ENCODE measurements around the gene OGG1. TPM values are rescaled to one million over a fixed set of nuclear protein-coding genes. Genes with fewer than 3 reads are reported as not detected.

The OGG1 gene
- total and polyA plus RNA-seq, 4 donors = 15.7 to 32.6 (median 25.9) TPM

- 37 to 41% methylated on average over 7 of the region's 7 CpGs for WGBS, 2 donors
- Histone ChIP-seq H3K27me3 (ENCODE audit: control insufficient read depth in 1 of 2, insufficient read depth in 2 of 2, low read length in 1 of 2) (no peaks in the 10 kb centered on the region), H3K4me3 (ENCODE audit: low read length in 2 of 2) (no peak overlapping the region), H3K27ac (ENCODE audit: low read depth in 1 of 2, low read length in 2 of 2) (no peak overlapping the region), H3K36me3 (ENCODE audit: control insufficient read depth in 1 of 2, insufficient read depth in 2 of 2, low read length in 1 of 2) (no peaks in the 10 kb centered on the region), H3K9me3 (ENCODE audit: control insufficient read depth, low read length) (no peaks in the 10 kb centered on the region), H3K4me1 (ENCODE audit: control insufficient read depth in 1 of 2, insufficient read depth in 2 of 2, low read length in 2 of 2) (no peaks in the 10 kb centered on the region)
- ATAC-seq (ENCODE audit: low FRiP score) = no peak
- no peak for DNase-seq
- intact Hi-C loops (cut with DNase I) = no loop called here
Observed at GRCh38 chr3:9721015-9721699, 28.6 kb upstream of the OGG1 start.

GRCh38 chr3:9721700-9722060 is 28.1 kb upstream of the OGG1 start:
- no peaks in the 10 kb centered on the region for H3K27me3 ChIP-seq (ENCODE audit: control insufficient read depth in 1 of 2, insufficient read depth in 2 of 2, low read length in 1 of 2)
- no peak for DNase-seq
- intact Hi-C loops (cut with DNase I) = no loop called here
- H3K9me3 ChIP-seq (ENCODE audit: control insufficient read depth, low read length) = no peaks in the 10 kb centered on the region
- H3K4me1 ChIP-seq (ENCODE audit: control insufficient read depth in 1 of 2, insufficient read depth in 2 of 2, low read length in 2 of 2) = no peaks in the 10 kb centered on the region
- H3K4me3 ChIP-seq (ENCODE audit: low read length in 2 of 2) = no peak overlapping the region
- H3K36me3 ChIP-seq (ENCODE audit: control insufficient read depth in 1 of 2, insufficient read depth in 2 of 2, low read length in 1 of 2) = no peaks in the 10 kb centered on the region
- ATAC-seq (ENCODE audit: low FRiP score) = no peak
- H3K27ac ChIP-seq (ENCODE audit: low read depth in 1 of 2, low read length in 2 of 2) = no peak overlapping the region
- 88 to 90% methylated on average over 2 of the region's 2 CpGs for WGBS, 2 donors

GRCh38 chr3:9725775-9726515 is 23.8 kb upstream of the OGG1 start:
- H3K9me3 ChIP-seq (ENCODE audit: control insufficient read depth, low read length) = no peaks in the 10 kb centered on the region
- H3K4me1 ChIP-seq (ENCODE audit: control insufficient read depth in 1 of 2, insufficient read depth in 2 of 2, low read length in 2 of 2) = no peaks in the 10 kb centered on the region
- intact Hi-C loops (cut with DNase I) = no loop called here
- ATAC-seq (ENCODE audit: low FRiP score) = no peak
- DNase-seq = no peak
- H3K36me3 ChIP-seq (ENCODE audit: control insufficient read depth in 1 of 2, insufficient read depth in 2 of 2, low read length in 1 of 2) = no peaks in the 10 kb centered on the region
- no peak overlapping the region for H3K4me3 ChIP-seq (ENCODE audit: low read length in 2 of 2)
- WGBS, 2 donors = 90 to 93% methylated on average over 4 of the region's 4 CpGs
- no peak overlapping the region for H3K27ac ChIP-seq (ENCODE audit: low read depth in 1 of 2, low read length in 2 of 2)
- H3K27me3 ChIP-seq (ENCODE audit: control insufficient read depth in 1 of 2, insufficient read depth in 2 of 2, low read length in 1 of 2) = no peaks in the 10 kb centered on the region

- Histone ChIP-seq H3K27ac (ENCODE audit: low read depth in 1 of 2, low read length in 2 of 2) (no peak overlapping the region), H3K9me3 (ENCODE audit: control insufficient read depth, low read length) (no peaks in the 10 kb centered on the region), H3K4me3 (ENCODE audit: low read length in 2 of 2) (no peak overlapping the region), H3K4me1 (ENCODE audit: control insufficient read depth in 1 of 2, insufficient read depth in 2 of 2, low read length in 2 of 2) (no peaks in the 10 kb centered on the region), H3K27me3 (ENCODE audit: control insufficient read depth in 1 of 2, insufficient read depth in 2 of 2, low read length in 1 of 2) (no peaks in the 10 kb centered on the region), H3K36me3 (ENCODE audit: control insufficient read depth in 1 of 2, insufficient read depth in 2 of 2, low read length in 1 of 2) (no peaks in the 10 kb centered on the region)
- DNase-seq (no peak), ATAC-seq (ENCODE audit: low FRiP score) (no peak)
- 10 to 17% methylated on average over 11 of the region's 11 CpGs for WGBS, 2 donors
- intact Hi-C loops (cut with DNase I) = no loop called here
Observed at GRCh38 chr3:9727041-9727595, 22.6 kb upstream of the OGG1 start.

DNA sequence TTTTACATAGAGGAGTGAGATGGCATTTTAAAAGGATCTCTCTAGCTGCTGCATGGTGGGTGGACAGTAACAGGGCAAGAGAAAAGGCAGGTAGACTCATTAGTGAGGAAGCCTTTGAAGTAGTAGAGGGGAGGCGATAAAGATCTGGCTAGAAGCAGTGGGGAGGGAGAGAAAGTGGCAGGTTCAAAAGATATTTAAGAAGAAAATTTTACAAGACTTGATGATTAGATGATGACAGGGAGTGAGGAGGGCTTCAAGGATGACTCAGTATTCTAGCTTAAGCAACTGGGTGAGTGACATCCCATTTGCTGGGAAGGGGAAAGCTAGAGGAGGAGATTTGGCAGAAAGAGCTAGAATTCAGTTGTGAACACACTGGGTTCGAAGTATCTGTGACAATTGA is 22.0 kb upstream of the OGG1 start:
- 93 to 94% methylated on average over 2 of the region's 2 CpGs for WGBS, 2 donors
- intact Hi-C loops (cut with DNase I) = no loop called here

GRCh38 chr3:9729419-9729818 is 20.3 kb upstream of the OGG1 start:
- Histone ChIP-seq H3K4me1 (ENCODE audit: control insufficient read depth in 1 of 2, insufficient read depth in 2 of 2, low read length in 2 of 2) (no peaks in the 10 kb centered on the region), H3K36me3 (ENCODE audit: control insufficient read depth in 1 of 2, insufficient read depth in 2 of 2, low read length in 1 of 2) (no peaks in the 10 kb centered on the region), H3K9me3 (ENCODE audit: control insufficient read depth, low read length) (no peaks in the 10 kb centered on the region), H3K4me3 (ENCODE audit: low read length in 2 of 2) (no peak overlapping the region), H3K27me3 (ENCODE audit: control insufficient read depth in 1 of 2, insufficient read depth in 2 of 2, low read length in 1 of 2) (no peaks in the 10 kb centered on the region), H3K27ac (ENCODE audit: low read depth in 1 of 2, low read length in 2 of 2) (no peak overlapping the region)
- 92 to 93% methylated on average over 10 of the region's 10 CpGs for WGBS, 2 donors
- ATAC-seq (ENCODE audit: low FRiP score) = no peak
- no peak for DNase-seq
- intact Hi-C loops (cut with DNase I) = no loop called here

More for the DNA sequence above, 22.0 kb upstream of the OGG1 start:
- Histone ChIP-seq H3K4me1 (ENCODE audit: control insufficient read depth in 1 of 2, insufficient read depth in 2 of 2, low read length in 2 of 2) (no peaks in the 10 kb centered on the region), H3K27me3 (ENCODE audit: control insufficient read depth in 1 of 2, insufficient read depth in 2 of 2, low read length in 1 of 2) (no peaks in the 10 kb centered on the region), H3K4me3 (ENCODE audit: low read length in 2 of 2) (no peak overlapping the region), H3K36me3 (ENCODE audit: control insufficient read depth in 1 of 2, insufficient read depth in 2 of 2, low read length in 1 of 2) (no peaks in the 10 kb centered on the region), H3K27ac (ENCODE audit: low read depth in 1 of 2, low read length in 2 of 2) (no peak overlapping the region), H3K9me3 (ENCODE audit: control insufficient read depth, low read length) (no peaks in the 10 kb centered on the region)
- DNase-seq = no peak
- no peak for ATAC-seq (ENCODE audit: low FRiP score)

DNA sequence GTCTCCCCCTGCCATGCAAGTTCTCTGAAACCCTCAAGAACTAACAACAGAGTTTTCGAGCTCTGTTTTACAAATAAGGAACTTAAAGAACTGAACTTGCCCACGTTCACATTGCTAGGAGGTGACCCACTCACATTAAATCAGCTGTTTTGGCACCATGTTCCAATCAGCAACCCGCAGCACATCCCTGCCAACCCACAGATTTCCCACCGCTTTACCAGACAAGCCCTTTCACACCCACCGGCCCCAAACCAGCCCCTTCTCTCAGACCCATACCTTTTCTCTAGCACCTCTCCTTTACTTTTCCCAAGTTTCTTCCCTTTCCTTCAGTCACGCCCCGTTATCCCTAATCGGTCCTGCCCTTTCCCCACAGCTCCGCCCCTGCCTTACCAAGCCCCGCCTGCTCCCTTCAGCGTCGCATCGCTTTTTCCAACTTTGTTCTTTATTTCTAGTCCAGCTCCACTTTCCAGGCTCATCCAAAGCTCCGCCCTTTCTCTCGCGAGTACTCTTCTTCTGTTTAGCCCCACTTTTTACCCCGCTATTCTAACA is 19.0 kb upstream of the OGG1 start:
- no peaks in the 10 kb centered on the region for H3K27me3 ChIP-seq (ENCODE audit: control insufficient read depth in 1 of 2, insufficient read depth in 2 of 2, low read length in 1 of 2)
- H3K4me3 ChIP-seq (ENCODE audit: low read length in 2 of 2) = peak overlapping the region in 1 of 2 donors; percentile 10
- DNase-seq (no peak), ATAC-seq (ENCODE audit: low FRiP score) (peak; percentile 85)
- no peaks in the 10 kb centered on the region for H3K36me3 ChIP-seq (ENCODE audit: control insufficient read depth in 1 of 2, insufficient read depth in 2 of 2, low read length in 1 of 2)
- intact Hi-C loops (cut with DNase I) = loop anchor here in 1 of 2 donors (1.0 to 5.0 kb wide), 2 partner anchors 19 to 202 kb away; partner anchors contain the start of genes CRELD1 and OGG1
- no peaks in the 10 kb centered on the region for H3K4me1 ChIP-seq (ENCODE audit: control insufficient read depth in 1 of 2, insufficient read depth in 2 of 2, low read length in 2 of 2)
- peak overlapping the region in 1 of 2 donors; percentile 89 for H3K27ac ChIP-seq (ENCODE audit: low read depth in 1 of 2, low read length in 2 of 2)
- WGBS, 2 donors = 0 to 1% methylated on average over 16 of the region's 17 CpGs
- H3K9me3 ChIP-seq (ENCODE audit: control insufficient read depth, low read length) = no peaks in the 10 kb centered on the region

- DNase-seq (peak; percentile 100), ATAC-seq (ENCODE audit: low FRiP score) (peak; percentile 100)
- H3K9me3 ChIP-seq (ENCODE audit: control insufficient read depth, low read length) = no peaks in the 10 kb centered on the region
- intact Hi-C loops (cut with DNase I) = loop anchor here in 1 of 2 donors (1.0 to 5.0 kb wide), 2 partner anchors 18 to 201 kb away; partner anchors contain the start of genes CRELD1 and OGG1
- H3K27me3 ChIP-seq (ENCODE audit: control insufficient read depth in 1 of 2, insufficient read depth in 2 of 2, low read length in 1 of 2) = no peaks in the 10 kb centered on the region
- no peaks in the 10 kb centered on the region for H3K4me1 ChIP-seq (ENCODE audit: control insufficient read depth in 1 of 2, insufficient read depth in 2 of 2, low read length in 2 of 2)
- WGBS, 2 donors = 0 to 1% methylated on average over 76 to 88 of the region's 88 CpGs
- peak within 1 kb of the TSS; percentile 30 to 96 for H3K27ac ChIP-seq (ENCODE audit: low read depth in 1 of 2, low read length in 2 of 2)
- no peaks in the 10 kb centered on the region for H3K36me3 ChIP-seq (ENCODE audit: control insufficient read depth in 1 of 2, insufficient read depth in 2 of 2, low read length in 1 of 2)
- peak within 1 kb of the TSS; percentile 78 to 88 for H3K4me3 ChIP-seq (ENCODE audit: low read length in 2 of 2)
Observed at GRCh38 chr3:9731206-9732079, 18.3 kb upstream of the OGG1 start, which contains the start of gene BRPF1. BRPF1 (plus strand) TSS chr3:9731735; CDS start chr3:9734141, 2,406 bp downstream.

All from aorta (tissue), 5 donors.